ENCODE results near the gene MYO1E.

MYO1E gene

DNA sequence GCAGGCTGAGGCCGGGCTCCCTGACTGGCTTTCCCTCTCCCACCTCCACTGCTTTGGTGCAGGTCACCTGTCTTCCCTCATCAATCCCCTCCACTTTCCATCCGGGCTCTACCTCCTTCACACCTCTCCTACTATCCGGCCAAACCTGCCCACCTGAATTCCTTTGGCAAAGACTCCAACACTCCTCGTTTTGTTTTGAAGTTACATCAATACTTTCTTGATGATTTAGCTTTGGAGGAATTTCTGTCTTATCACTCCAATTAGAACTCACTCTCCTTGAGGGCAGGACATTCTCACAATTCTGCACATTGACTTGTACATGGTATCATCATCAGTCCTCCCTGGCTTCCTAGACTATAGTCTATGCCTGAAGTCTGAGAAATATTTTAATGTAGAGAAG lies 145.7 kb downstream of the MYO1E start:
- no peak for DNase-seq (ENCODE audit: low read depth)

DNA sequence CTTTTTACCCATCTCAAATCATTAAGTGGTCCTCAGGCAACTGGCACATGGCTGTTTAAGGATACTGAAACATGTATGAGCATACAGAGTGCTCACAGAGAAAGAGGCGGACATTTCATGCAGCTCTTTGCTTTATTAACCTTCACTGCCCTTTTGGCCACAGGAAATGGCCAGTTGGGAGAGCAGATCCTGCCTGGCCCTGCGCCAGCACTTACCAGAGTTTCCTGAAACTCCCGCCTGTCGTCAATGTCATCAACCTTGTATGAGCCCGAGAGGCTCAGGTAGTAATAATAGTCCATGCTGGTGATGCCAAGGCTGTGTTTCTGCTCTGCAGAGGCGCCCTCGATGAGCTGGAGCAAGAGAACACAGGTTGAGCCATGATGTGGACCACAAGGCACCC lies 148.2 kb downstream of the MYO1E start:
- DNase-seq (ENCODE audit: low read depth): no peak

GRCh38 chr15:59223736-59224135 lies 148.9 kb downstream of the MYO1E start:
- DNase-seq (ENCODE audit: low read depth): no peak

GRCh38 chr15:59222906-59223550 lies 149.6 kb downstream of the MYO1E start:
- DNase-seq (ENCODE audit: low read depth): no peak

DNA sequence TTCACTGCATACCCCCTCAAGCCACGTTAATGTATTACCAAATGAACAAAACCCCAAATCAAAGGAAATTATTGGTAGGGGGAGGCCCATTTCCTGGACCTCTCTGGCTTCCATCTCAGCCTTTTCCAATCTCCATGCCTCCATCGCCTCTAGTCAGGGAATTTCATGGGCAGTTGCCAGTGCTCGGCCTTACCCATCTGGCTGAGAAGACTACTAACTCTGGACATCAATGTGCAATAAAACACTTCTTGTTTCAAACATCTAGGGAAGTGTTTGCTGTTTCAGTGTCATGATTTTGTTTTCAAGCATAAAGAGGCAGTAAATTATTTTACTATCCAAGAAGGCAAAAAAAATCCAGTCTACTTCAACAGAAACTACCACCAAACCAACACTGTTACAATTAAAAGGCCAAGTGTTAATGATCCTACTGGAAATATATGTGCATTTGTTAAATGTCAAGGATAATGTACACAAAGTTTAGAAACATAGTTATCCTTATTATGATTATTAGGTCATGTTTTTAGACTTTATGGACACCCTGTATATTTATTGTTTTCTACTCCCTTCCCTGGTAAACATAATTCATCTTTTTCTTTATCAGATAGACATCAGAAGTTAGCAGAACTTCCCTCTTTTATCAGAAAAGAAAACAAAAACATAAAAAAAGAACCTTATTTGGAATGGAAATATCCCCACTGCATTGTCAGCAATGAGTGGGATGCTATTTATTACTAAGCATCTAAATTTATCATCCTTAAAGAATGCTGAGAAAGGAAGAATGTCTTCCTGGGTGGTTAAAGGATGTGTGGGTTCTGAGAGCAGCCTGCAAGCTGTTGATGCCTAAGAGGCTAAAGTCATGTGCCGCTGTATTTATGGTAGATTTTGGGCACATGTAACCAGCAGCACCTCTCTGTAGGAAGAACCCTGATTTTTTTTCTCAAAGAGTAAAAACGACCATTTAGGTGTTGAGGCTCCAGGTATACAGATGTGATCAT lies 150.9 kb downstream of the MYO1E start:
- DNase-seq (ENCODE audit: low read depth): no peak

DNA sequence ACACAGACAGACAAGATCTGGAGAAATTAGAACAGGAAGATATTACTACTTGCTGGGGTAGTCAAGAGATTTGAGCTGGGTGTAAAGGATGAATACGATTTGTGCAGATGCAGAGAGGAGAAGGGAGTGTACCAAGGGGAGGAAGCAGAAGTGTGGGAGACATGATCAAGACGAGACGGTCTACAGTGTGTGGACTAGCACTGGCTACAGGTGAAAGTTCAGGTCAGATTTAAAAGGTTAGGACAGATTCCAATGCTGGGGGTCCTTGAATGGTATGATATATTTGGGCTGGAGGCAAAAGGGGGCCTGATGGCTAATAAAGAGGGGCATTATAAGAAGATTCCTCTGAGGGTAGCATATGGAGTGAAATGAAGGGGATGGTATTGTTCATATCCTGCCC lies 154.0 kb downstream of the MYO1E start:
- no peak for DNase-seq (ENCODE audit: low read depth)

GRCh38 chr15:59217876-59218498 lies 154.7 kb downstream of the MYO1E start:
- DNase-seq (ENCODE audit: low read depth): no peak

DNA sequence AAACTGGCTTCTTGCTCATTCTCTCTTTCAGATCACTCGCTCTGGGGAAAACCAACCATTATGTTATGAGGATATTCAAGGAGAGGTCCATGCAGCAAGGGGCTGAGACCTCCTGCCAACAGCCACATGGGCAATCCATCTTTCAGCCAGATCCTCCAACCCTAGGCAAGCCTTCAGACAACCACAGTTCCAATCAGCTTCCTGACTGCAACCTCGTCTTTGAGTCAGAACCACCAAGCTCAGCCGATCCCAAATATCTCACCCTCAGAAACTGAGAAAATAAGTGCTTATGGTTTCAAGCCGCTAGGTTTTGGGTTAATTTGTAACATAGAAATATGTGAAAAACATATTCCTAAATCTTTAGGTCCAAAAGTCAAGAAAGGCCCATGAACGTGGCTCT lies 155.8 kb downstream of the MYO1E start:
- DNase-seq (ENCODE audit: low read depth): no peak

DNA sequence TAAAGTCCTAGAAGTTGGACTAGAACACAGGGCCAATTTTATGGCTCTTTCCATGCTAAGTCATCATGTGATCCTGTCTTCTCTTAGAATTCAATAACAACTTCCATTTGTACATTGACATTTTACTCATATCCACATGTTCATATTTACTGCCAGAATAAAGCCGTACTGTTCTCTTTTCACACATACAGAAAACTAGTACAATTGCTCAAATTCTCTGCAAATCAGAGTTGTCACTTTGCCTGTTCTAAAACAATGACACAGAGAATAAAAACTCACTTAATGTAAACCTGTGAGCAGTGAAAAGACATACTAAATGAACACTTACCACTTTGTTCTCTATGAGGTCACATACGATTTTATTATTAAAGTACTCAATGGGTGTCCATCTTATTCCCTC lies 162.5 kb downstream of the MYO1E start:
- DNase-seq (ENCODE audit: low read depth): no peak

- DNase-seq (ENCODE audit: low read depth): no peak
Measured at GRCh38 chr15:59208613-59209249, 163.9 kb downstream of the MYO1E start.

- no peak for DNase-seq (ENCODE audit: low read depth)
Measured at GRCh38 chr15:59206623-59207183, 166.0 kb downstream of the MYO1E start, which contains the start of gene LDHAL6B. Gene LDHAL6B, plus strand, starts transcription at chr15:59206843. Its CDS starts 98 bp downstream, at chr15:59206941.

DNA sequence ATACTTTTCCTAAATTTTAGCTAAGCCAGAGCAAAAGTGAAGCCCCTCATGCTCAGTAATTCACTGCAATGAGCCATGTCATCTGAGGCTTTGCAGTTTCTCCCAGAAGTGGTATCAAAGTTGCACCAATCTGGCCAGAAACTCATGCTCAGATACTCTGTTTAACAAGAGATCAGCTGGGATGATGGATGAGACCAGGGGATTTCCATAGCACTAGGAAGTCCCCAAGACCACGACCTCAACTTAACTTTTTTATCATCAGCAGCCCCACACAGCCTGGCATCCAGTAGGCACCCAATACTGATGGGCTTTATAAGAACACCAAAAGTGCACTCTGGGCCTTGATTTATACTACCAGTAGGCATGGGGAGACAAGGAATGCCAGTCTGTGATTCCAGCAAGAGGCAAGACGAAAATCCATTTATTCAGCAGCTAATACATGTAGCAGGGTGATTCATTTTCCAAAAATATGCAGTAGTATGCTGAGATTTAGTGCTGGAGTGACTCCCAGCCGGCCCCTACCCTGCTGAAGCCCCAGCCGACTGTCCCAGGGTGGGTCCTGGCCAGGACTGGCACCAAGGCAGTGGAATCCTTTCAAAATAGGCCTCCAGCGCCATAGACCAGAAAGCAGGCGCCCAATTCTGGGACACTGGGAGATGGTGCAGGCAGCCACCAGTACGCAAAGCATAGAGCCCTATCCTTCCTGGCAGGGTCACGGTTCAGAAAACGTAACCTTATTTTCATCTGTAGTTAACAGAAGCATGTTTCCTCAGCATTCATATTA lies 166.6 kb downstream of the MYO1E start:
- no peak for DNase-seq (ENCODE audit: low read depth)

- no peak for DNase-seq (ENCODE audit: low read depth)
Measured at GRCh38 chr15:59203657-59204056, 169.0 kb downstream of the MYO1E start.

DNA sequence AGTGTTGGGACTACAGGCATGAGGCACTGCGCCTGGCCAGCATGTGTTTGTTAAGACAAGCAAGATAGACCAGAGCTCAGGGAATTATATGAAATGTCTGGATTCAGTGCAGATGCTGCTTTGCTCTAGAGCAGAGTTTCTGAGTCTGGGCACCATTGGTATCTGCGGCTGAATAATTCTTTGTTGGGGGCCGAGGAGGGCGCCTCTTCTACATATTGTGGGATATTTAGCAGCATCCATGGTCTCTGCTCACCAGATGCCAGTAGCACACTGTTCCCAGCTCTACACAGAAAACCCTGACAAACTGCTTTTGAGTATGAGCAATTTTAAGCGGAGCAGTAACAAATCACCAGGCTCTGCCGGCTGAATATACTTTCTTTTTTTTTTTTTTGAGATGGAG lies 169.7 kb downstream of the MYO1E start:
- no peak for DNase-seq (ENCODE audit: low read depth)

DNA sequence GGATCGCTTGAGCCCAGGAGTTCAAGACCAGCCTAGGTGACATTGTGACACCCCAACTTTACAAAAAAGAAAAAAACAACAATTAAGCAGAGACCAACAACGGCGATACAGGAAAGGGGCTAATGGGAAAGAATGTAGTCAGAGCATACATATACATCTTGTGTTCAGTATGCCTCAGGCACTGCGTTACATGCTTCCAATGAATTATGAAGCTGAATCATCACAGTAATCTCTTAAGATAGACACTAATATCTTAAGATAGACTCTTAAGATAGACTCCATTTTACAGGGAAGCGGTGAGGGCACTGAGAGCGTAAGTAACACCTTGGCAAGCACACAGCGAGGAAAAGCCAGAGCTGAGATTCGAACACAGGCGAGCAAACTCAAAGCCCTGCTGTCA lies 172.1 kb downstream of the MYO1E start:
- DNase-seq (ENCODE audit: low read depth): no peak

DNA sequence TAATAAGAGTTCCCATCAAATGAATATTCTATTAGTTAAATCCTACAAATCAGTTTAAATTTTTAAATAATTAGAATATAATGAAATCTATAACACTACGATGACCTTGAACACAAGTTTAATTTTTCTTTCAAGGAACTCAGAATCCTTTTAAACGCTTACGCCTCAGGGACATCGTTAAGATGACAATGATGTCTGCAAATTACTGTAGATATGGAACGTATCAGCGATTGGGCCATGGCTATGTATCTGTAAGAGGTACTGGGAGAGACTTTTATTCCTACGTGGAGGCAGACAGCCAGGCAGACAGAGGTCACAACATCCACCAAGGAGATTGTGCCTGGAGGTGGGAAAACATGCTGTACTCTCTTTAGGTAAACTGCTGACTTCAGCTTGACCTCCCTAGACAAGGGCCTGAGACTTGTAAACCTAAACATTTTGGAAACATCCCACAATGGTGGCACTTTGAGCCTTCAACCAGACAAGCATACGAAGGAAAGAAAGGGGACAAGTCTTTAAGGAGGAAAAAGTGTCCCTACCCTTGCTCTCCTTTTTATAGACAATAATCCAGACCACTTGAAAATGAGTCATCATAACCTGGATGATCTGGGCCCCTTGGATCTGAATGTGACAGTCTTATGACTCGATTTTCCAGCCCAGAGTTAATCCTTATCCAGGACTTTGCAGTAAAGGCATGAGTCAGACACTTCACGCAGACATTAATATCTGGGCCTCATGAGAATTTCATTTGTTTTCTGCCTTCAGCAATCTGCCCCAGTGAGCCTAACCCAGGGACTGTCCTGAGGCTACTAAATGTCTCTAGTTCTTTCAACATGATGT lies 172.8 kb downstream of the MYO1E start:
- no peak for DNase-seq (ENCODE audit: low read depth)

DNA sequence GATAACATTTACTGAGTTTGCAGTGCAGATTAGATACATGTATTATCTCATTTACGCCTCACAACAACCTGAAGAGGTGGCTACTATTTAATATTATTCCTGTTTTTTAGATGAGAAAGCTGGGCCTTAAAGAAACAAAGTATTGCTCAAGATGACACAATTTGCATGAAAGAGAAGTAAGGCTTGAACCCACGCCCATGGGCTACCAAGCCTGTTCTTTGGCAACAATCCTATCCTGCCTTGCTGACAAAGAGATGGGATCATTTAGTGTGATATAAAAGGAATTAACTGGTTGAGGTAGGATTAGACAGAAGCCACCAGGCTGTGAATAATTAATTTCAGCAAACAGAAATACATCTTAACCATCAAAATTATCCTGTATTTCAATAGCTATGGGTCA lies 175.2 kb downstream of the MYO1E start:
- no peak for DNase-seq (ENCODE audit: low read depth)

GRCh38 chr15:59196416-59196815 lies 176.3 kb downstream of the MYO1E start:
- DNase-seq (ENCODE audit: low read depth): no peak

DNA sequence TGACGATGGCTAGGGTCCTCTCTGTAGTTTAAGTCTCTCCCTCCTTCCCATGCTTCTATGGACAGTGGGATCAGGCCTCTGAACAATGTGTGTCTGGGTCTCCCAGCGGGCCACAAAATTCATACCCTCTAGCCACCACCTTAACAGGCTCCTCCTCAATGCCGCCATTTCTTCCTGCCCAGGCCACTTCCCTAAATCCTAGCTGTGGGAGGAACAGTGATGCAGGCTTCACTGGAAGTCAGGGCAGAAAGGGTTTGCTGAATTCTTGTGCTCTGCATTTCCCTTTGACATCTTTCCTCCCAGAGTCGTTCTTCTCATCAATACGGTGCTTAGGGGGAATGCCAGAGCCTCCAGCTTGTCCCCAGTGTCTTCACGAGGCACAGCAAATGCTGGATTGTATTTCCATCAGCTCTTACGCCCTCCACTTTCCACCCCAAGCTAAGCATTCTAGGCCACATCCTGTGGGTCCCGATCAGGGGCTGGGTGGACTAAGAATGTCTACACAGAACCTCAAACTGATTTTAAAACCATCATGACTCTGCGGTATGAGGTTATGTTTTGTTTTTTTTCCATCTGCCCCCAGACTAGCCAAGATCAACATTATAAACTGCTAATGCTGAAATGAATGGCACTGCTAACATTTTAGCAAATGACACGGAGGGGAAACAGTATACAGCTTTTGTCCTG lies 177.9 kb downstream of the MYO1E start:
- no peak for DNase-seq (ENCODE audit: low read depth)

- DNase-seq (ENCODE audit: low read depth): no peak
Measured at GRCh38 chr15:59191855-59192237, 180.8 kb downstream of the MYO1E start.
